Right atrium auricular region (tissue), 2 donors: Measurements from ENCODE around the gene BCL2L12. TPM values are rescaled to one million over a fixed set of nuclear protein-coding genes. Genes with fewer than 3 reads are reported as not detected.

ENCODE experiments used
- DNase-seq: peaks from one replicate; pipeline ENCODE4 v3.0.0-alpha.2; 2019; ENCODE audit warnings: low spot score
- H3K27ac ChIP-seq, 2 donors: fragments of 200-600 bp; sonication (generic); 1 replicate in 1 of 2; 2 replicates in 1 of 2; pipeline ENCODE4 v1.5.1; 2016 to 2019
- H3K27me3 ChIP-seq, 2 donors: fragments of 200-600 bp; sonication (generic); one replicate each; pipeline versions ENCODE4 v1.5.1 to v1.6.0; 2017 to 2019
- H3K36me3 ChIP-seq: fragments of 200-600 bp; sonication (generic); one replicate; pipeline ENCODE4 v1.5.1; 2016
- H3K4me1 ChIP-seq, 2 donors: fragments of 200-600 bp; sonication (generic); one replicate each; pipeline versions ENCODE4 v1.5.1 to v1.6.0; 2017 to 2019
- H3K4me3 ChIP-seq, 2 donors: fragments of 200-600 bp; sonication (generic); 1 replicate in 1 of 2; 2 replicates in 1 of 2; pipeline ENCODE4 v1.5.1; 2017 to 2019; ENCODE audit warnings: mild to moderate bottlenecking in 1 of 2, moderate library complexity in 1 of 2
- H3K9me3 ChIP-seq, 2 donors: fragments of 200-600 bp; sonication (generic); one replicate each; pipeline ENCODE4 v1.5.1; 2019
- CTCF ChIP-seq, 2 donors: fragments of 200-600 bp; sonication (generic); IDR thresholded peaks; one replicate each; pipeline ENCODE4 v1.5.1; 2019; ENCODE audit warnings: antibody characterized with exemption in 2 of 2
- total RNA-seq, 2 donors: library from RNA; depleted of rRNA; stranded (reverse); fragments of >200 nt; gene quantifications; one replicate each; pipeline ENCODE4 v1.1.0, GENCODE V29; 2016

Gene BCL2L12
- total RNA-seq, 2 donors from 2014 or later: 5.7 to 6.5 TPM

- Histone ChIP-seq H3K36me3 (peaks cover 47% of the 10 kb centered on the region), H3K9me3 (no peaks in the 10 kb centered on the region), H3K27ac (no peak overlapping the region), H3K4me3 (no peak overlapping the region), H3K27me3 (no peaks in the 10 kb centered on the region), H3K4me1 (peaks cover 0 to 64% of the 10 kb centered on the region in 2 donors)
- no peak for TF ChIP-seq CTCF (IDR thresholded peaks at IDR 0.05)
- DNase-seq: no peak
Measured at GRCh38 chr19:49687150-49687549, 21.4 kb downstream of the BCL2L12 start.

GRCh38 chr19:49687566-49688316 is 22.0 kb downstream of the BCL2L12 start:
- TF ChIP-seq CTCF (IDR thresholded peaks at IDR 0.05): no peak
- Histone ChIP-seq H3K27me3 (no peaks in the 10 kb centered on the region), H3K4me1 (peaks cover 0 to 64% of the 10 kb centered on the region in 2 donors), H3K4me3 (peak overlapping the region in 1 of 2 donors; percentile 51), H3K27ac (no peak overlapping the region), H3K36me3 (peaks cover 41% of the 10 kb centered on the region), H3K9me3 (no peaks in the 10 kb centered on the region)
- no peak for DNase-seq

GRCh38 chr19:49688531-49689132 is 22.9 kb downstream of the BCL2L12 start:
- Histone ChIP-seq H3K27me3 (no peaks in the 10 kb centered on the region), H3K36me3 (peaks cover 34% of the 10 kb centered on the region), H3K4me3 (peak overlapping the region in 1 of 2 donors; percentile 51), H3K4me1 (peaks cover 0 to 64% of the 10 kb centered on the region in 2 donors), H3K27ac (no peak overlapping the region), H3K9me3 (no peaks in the 10 kb centered on the region)
- no peak for DNase-seq
- TF ChIP-seq CTCF (IDR thresholded peaks at IDR 0.05): no peak

- peak; percentile 21 to 70 for TF ChIP-seq CTCF (IDR thresholded peaks at IDR 0.05)
- Histone ChIP-seq H3K27ac (peak within 1 kb of the TSS; percentile 30 to 43), H3K4me1 (peaks cover 0 to 63% of the 10 kb centered on the region in 2 donors), H3K4me3 (peak within 1 kb of the TSS; percentile 36 to 51), H3K36me3 (peaks cover 26% of the 10 kb centered on the region), H3K9me3 (no peaks in the 10 kb centered on the region), H3K27me3 (no peaks in the 10 kb centered on the region)
- no peak for DNase-seq
Measured at GRCh38 chr19:49689133-49690078, 23.7 kb downstream of the BCL2L12 start, which contains the start of gene ADM5. TSS of gene ADM5 (plus strand) at chr19:49689594. CDS start at chr19:49689838, 244 bp downstream.

GRCh38 chr19:49690079-49690655 is 24.4 kb downstream of the BCL2L12 start:
- H3K36me3 ChIP-seq: peaks cover 18% of the 10 kb centered on the region
- peaks cover 0 to 56% of the 10 kb centered on the region in 2 donors for H3K4me1 ChIP-seq
- H3K4me3 ChIP-seq: peak overlapping the region; percentile 36 to 51
- no peaks in the 10 kb centered on the region for H3K9me3 ChIP-seq
- peak in 1 of 2 donors; percentile 38 for TF ChIP-seq CTCF (IDR thresholded peaks at IDR 0.05)
- DNase-seq: no peak
- H3K27me3 ChIP-seq: no peaks in the 10 kb centered on the region
- H3K27ac ChIP-seq: peak overlapping the region; percentile 30 to 43
